ENCODE results near the gene TMEM203. TPM values are rescaled to one million over a fixed set of nuclear protein-coding genes. Genes with fewer than 3 reads are reported as not detected.

Gene TMEM203
- total and polyA plus RNA-seq, 2 experiments from 2014 or later, result 32.7 to 53.4 TPM

GRCh38 chr9:137253717-137254623, 48.5 kb upstream of the TMEM203 start:
- no peaks in the 10 kb centered on the region for H3K9me2 ChIP-seq (ENCODE audit: insufficient read depth)
- peaks cover 15% of the 10 kb centered on the region; the same call in 2 of the 3 replicates for H3K36me3 Mint-ChIP-seq (ENCODE audit: low read depth)
- peak overlapping the region; percentile 85 for H3K4me3 Mint-ChIP-seq
- DNase-seq (ENCODE audit: low spot score) (peak; percentile 36), ATAC-seq (peak; percentile 8)
- H3K79me2 ChIP-seq (replicated peaks; ENCODE audit: insufficient read depth), result peaks cover 24% of the 10 kb centered on the region
- no peaks in the 10 kb centered on the region for H3K9me3 Mint-ChIP-seq
- no peak overlapping the region for H3K27ac ChIP-seq (ENCODE audit: low read depth)
- H3K27ac Mint-ChIP-seq, result peak overlapping the region; percentile 28; the same call in 1 of the 2 replicates
- H3K4me1 Mint-ChIP-seq, result peaks cover 11% of the 10 kb centered on the region
- peak overlapping the region; percentile 96 for H3K4me3 ChIP-seq
- peaks cover 4% of the 10 kb centered on the region; the same call in 1 of the 2 replicates for H3K27me3 ChIP-seq (ENCODE audit: insufficient read depth)
- peaks cover 8% of the 10 kb centered on the region for H3F3A ChIP-seq (replicated peaks; ENCODE audit: low read depth)
- H2AFZ ChIP-seq, result no peak overlapping the region
- TF ChIP-seq ZNF331 (CRISPR knock-in tag; IDR thresholded peaks at IDR 0.05; ENCODE audit: low read depth), result no peak
- no peak for TF ChIP-seq CREB1 (CRISPR knock-in tag; IDR thresholded peaks at IDR 0.05; ENCODE audit: low read depth)
- no peak for TF ChIP-seq EZH2 (IDR thresholded peaks at IDR 0.05; ENCODE audit: low read depth, unreplicated experiment)
- TF ChIP-seq EZH2phosphoT487 (IDR thresholded peaks at IDR 0.05; ENCODE audit: unreplicated experiment), result no peak
- TF ChIP-seq, protein P1, sequence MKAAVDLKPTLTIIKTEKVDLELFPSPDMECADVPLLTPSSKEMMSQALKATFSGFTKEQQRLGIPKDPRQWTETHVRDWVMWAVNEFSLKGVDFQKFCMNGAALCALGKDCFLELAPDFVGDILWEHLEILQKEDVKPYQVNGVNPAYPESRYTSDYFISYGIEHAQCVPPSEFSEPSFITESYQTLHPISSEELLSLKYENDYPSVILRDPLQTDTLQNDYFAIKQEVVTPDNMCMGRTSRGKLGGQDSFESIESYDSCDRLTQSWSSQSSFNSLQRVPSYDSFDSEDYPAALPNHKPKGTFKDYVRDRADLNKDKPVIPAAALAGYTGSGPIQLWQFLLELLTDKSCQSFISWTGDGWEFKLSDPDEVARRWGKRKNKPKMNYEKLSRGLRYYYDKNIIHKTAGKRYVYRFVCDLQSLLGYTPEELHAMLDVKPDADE (IDR thresholded peaks at IDR 0.05), result no peak
- no peak for TF ChIP-seq ZNF114 (CRISPR knock-in tag; IDR thresholded peaks at IDR 0.05)
- no peak for TF ChIP-seq CTCF (conservative IDR thresholded peaks at IDR 0.05; ENCODE audit: low read depth in 2 of 2)
- no peak for TF ChIP-seq JUNB (IDR thresholded peaks at IDR 0.05; ENCODE audit: unreplicated experiment)
- no peak for TF ChIP-seq STAT1 (IDR thresholded peaks at IDR 0.05; ENCODE audit: unreplicated experiment)
- no peak for TF ChIP-seq ZNF462 (CRISPR knock-in tag; IDR thresholded peaks at IDR 0.05)
- TF ChIP-seq POLR2AphosphoS5 (IDR thresholded peaks at IDR 0.05; ENCODE audit: low read depth), result no peak
- TF ChIP-seq, protein P2, sequence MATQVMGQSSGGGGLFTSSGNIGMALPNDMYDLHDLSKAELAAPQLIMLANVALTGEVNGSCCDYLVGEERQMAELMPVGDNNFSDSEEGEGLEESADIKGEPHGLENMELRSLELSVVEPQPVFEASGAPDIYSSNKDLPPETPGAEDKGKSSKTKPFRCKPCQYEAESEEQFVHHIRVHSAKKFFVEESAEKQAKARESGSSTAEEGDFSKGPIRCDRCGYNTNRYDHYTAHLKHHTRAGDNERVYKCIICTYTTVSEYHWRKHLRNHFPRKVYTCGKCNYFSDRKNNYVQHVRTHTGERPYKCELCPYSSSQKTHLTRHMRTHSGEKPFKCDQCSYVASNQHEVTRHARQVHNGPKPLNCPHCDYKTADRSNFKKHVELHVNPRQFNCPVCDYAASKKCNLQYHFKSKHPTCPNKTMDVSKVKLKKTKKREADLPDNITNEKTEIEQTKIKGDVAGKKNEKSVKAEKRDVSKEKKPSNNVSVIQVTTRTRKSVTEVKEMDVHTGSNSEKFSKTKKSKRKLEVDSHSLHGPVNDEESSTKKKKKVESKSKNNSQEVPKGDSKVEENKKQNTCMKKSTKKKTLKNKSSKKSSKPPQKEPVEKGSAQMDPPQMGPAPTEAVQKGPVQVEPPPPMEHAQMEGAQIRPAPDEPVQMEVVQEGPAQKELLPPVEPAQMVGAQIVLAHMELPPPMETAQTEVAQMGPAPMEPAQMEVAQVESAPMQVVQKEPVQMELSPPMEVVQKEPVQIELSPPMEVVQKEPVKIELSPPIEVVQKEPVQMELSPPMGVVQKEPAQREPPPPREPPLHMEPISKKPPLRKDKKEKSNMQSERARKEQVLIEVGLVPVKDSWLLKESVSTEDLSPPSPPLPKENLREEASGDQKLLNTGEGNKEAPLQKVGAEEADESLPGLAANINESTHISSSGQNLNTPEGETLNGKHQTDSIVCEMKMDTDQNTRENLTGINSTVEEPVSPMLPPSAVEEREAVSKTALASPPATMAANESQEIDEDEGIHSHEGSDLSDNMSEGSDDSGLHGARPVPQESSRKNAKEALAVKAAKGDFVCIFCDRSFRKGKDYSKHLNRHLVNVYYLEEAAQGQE (IDR thresholded peaks at IDR 0.05; ENCODE audit: unreplicated experiment), result no peak
- TF ChIP-seq NANOG (IDR thresholded peaks at IDR 0.05; ENCODE audit: borderline replicate concordance), result no peak
- peaks cover 13% of the 10 kb centered on the region; the same call in 1 of the 2 replicates for H3K4me1 ChIP-seq (ENCODE audit: insufficient read depth)
- peaks cover 21% of the 10 kb centered on the region for H3K27me3 Mint-ChIP-seq (ENCODE audit: insufficient read depth, low read depth, poor library complexity)
- peaks cover 6% of the 10 kb centered on the region for H3K36me3 ChIP-seq (ENCODE audit: insufficient read depth)
- H4K20me1 ChIP-seq (replicated peaks; ENCODE audit: insufficient read depth), result no peaks in the 10 kb centered on the region; the same call in 1 of the 2 replicates
- peak overlapping the region; percentile 98 for H3K4me2 ChIP-seq
